ENCODE data around the gene ZNF141. TPM values are rescaled to one million over a fixed set of nuclear protein-coding genes. Genes with fewer than 3 reads are reported as not detected.

ZNF141 gene
- total RNA-seq, 1 experiment from 2014 or later: 6.5 TPM

- Histone ChIP-seq H3K4me2 (ENCODE audit: low read length) (peak overlapping the region; percentile 85), H2AFZ (ENCODE audit: low read length) (peak overlapping the region; percentile 79), H3K9ac (ENCODE audit: low read length) (peak overlapping the region; percentile 91), H3K27ac (ENCODE audit: low read length) (peak overlapping the region; percentile 35), H3K36me3 (ENCODE audit: low read depth, low read length) (peaks cover 41% of the 10 kb centered on the region), H3K9me2 (replicated peaks; ENCODE audit: low read length) (no peaks in the 10 kb centered on the region), H3K27me3 (ENCODE audit: low read length) (no peaks in the 10 kb centered on the region), H4K20me1 (ENCODE audit: low read length) (no peaks in the 10 kb centered on the region), H3F3A (ENCODE audit: low read length, unreplicated experiment) (no peaks in the 10 kb centered on the region), H3K79me2 (ENCODE audit: low read length) (peaks cover 51% of the 10 kb centered on the region), H3K4me1 (ENCODE audit: insufficient read depth, low read length) (0 out of 2 replicates have a peak, but pooled peaks cover 3% of the 10 kb centered on the region), H3K4me3 (ENCODE audit: low read length) (peak overlapping the region; percentile 93), H3K9me3 (ENCODE audit: low read length) (peaks cover 4% of the 10 kb centered on the region; the same call in 1 of the 2 replicates)
- peak; percentile 29 for ATAC-seq
- TSS peak; percentile 30 for BruUV-seq (replicated peaks)
- ChIA-PET CTCF (no interaction called here), POLR2A (ENCODE audit: unreplicated experiment) (interaction anchor here (0.6 kb wide), 2 partner anchors 81 to 135 kb away, joined by 3 to 5 read pairs; no protein-coding TSS in a partner anchor)
- no peak for TF ChIP-seq EZH2 (IDR thresholded peaks at IDR 0.05; ENCODE audit: low read length, unreplicated experiment)
- no peak for TF ChIP-seq CTCF (conservative IDR thresholded peaks at IDR 0.05; ENCODE audit: low read depth, low read length)
- TF ChIP-seq EZH2phosphoT487 (IDR thresholded peaks at IDR 0.05; ENCODE audit: borderline replicate concordance, low read length): no peak
- intact Hi-C loops (cut with micrococcal nuclease): loop anchor here (10.0 kb wide), 1 partner anchor 137 kb away; no protein-coding TSS in a partner anchor
- no peak for DNase-seq
Observed at GRCh38 chr4:337932-338758, 531 bp downstream of the ZNF141 start.

- Histone ChIP-seq H4K20me1 (ENCODE audit: low read length) (no peaks in the 10 kb centered on the region), H3K4me2 (ENCODE audit: low read length) (peak overlapping the region; percentile 85), H3K9me2 (replicated peaks; ENCODE audit: low read length) (no peaks in the 10 kb centered on the region), H3K36me3 (ENCODE audit: low read depth, low read length) (peaks cover 45% of the 10 kb centered on the region), H3K27ac (ENCODE audit: low read length) (no peak overlapping the region), H3K27me3 (ENCODE audit: low read length) (no peaks in the 10 kb centered on the region), H3K4me3 (ENCODE audit: low read length) (peak overlapping the region; percentile 93), H2AFZ (ENCODE audit: low read length) (no peak overlapping the region), H3K9me3 (ENCODE audit: low read length) (peaks cover 4% of the 10 kb centered on the region; the same call in 1 of the 2 replicates), H3K79me2 (ENCODE audit: low read length) (peaks cover 51% of the 10 kb centered on the region), H3K4me1 (ENCODE audit: insufficient read depth, low read length) (0 out of 2 replicates have a peak, but pooled peaks cover 3% of the 10 kb centered on the region), H3K9ac (ENCODE audit: low read length) (peak overlapping the region; percentile 91; the same call in 1 of the 2 replicates), H3F3A (ENCODE audit: low read length, unreplicated experiment) (no peaks in the 10 kb centered on the region)
- no TSS peak for BruUV-seq (replicated peaks)
- DNase-seq: no peak
- POLR2A ChIA-PET (ENCODE audit: unreplicated experiment): no interaction called here
- no peak for TF ChIP-seq EZH2 (IDR thresholded peaks at IDR 0.05; ENCODE audit: low read length, unreplicated experiment)
- intact Hi-C loops (cut with micrococcal nuclease): loop anchor here (10.0 kb wide), 1 partner anchor 136 kb away; no protein-coding TSS in a partner anchor
- no peak for ATAC-seq
- CTCF ChIA-PET: no interaction called here
Observed at GRCh38 chr4:338759-339097, 1.1 kb downstream of the ZNF141 start.

- no peak for DNase-seq
- Histone ChIP-seq H3K9me3 (ENCODE audit: low read length) (peaks cover 4% of the 10 kb centered on the region; the same call in 1 of the 2 replicates), H3F3A (ENCODE audit: low read length, unreplicated experiment) (no peaks in the 10 kb centered on the region), H3K79me2 (ENCODE audit: low read length) (peaks cover 51% of the 10 kb centered on the region), H4K20me1 (ENCODE audit: low read length) (no peaks in the 10 kb centered on the region), H3K27me3 (ENCODE audit: low read length) (no peaks in the 10 kb centered on the region), H3K9me2 (replicated peaks; ENCODE audit: low read length) (no peaks in the 10 kb centered on the region), H3K9ac (ENCODE audit: low read length) (no peak overlapping the region), H3K4me2 (ENCODE audit: low read length) (no peak overlapping the region), H3K27ac (ENCODE audit: low read length) (no peak overlapping the region), H2AFZ (ENCODE audit: low read length) (no peak overlapping the region), H3K36me3 (ENCODE audit: low read depth, low read length) (peaks cover 57% of the 10 kb centered on the region), H3K4me3 (ENCODE audit: low read length) (no peak overlapping the region; the same call in 1 of the 2 replicates), H3K4me1 (ENCODE audit: insufficient read depth, low read length) (0 out of 2 replicates have a peak, but pooled peaks cover 3% of the 10 kb centered on the region)
- no peak for ATAC-seq
- no peak for TF ChIP-seq EZH2 (IDR thresholded peaks at IDR 0.05; ENCODE audit: low read length, unreplicated experiment)
- TF ChIP-seq CTCF (conservative IDR thresholded peaks at IDR 0.05; ENCODE audit: low read depth, low read length): no peak
- TF ChIP-seq EZH2phosphoT487 (IDR thresholded peaks at IDR 0.05; ENCODE audit: borderline replicate concordance, low read length): no peak
- ChIA-PET POLR2A (ENCODE audit: unreplicated experiment) (no interaction called here), CTCF (no interaction called here)
- intact Hi-C loops (cut with micrococcal nuclease): no loop called here
- no TSS peak for BruUV-seq (replicated peaks)
Observed at GRCh38 chr4:340011-340410, 2.4 kb downstream of the ZNF141 start.
